ENCODE data around the gene OR51A7.

GRCh38 chr11:4924239-4924638 is 20.7 kb downstream of the OR51A7 start, which contains the start of gene OR51G1:
- TF ChIP-seq POLR2A (IDR thresholded peaks at IDR 0.05) (no peak), CTCF (IDR thresholded peaks at IDR 0.05) (no peak)

Measured in prostate gland (tissue), 2 donors.